SK-N-MC (cell line): ENCODE data around the gene CD81.

Source experiments
- EZH2 ChIP-seq: fragments of 200-600 bp; sonication (generic); IDR thresholded peaks from one replicate; pipeline ENCODE4 v1.6.1; 2017; ENCODE audit warnings: antibody characterized with exemption
- POLR2AphosphoS5 ChIP-seq: IDR thresholded peaks from 2 replicates; pipeline ENCODE4 v1.6.1; 2012; ENCODE audit warnings: mild to moderate bottlenecking, low read depth, low read length, borderline replicate concordance

DNA sequence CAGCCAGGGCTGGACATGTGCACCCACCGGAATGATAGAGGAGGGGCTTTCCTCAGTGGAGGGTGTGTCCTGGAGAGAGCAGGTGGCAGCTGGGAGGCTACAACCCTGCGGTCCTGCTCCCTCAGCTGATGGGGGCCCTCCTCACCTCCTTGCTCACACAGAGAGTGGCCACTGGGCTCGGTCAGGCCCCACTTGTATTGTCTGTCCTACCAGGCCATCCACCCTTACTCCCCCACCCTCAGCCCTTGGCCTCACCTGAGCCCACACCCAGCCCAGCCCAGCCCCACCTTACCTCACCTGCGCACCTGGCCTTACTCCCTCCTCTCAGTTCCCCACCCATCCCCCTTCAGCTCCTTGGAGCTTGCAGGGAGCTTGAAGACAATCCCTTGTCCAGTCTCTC, 64.1 kb downstream of the CD81 start:
- TF ChIP-seq EZH2 (no peak), POLR2AphosphoS5 (no peak)
